GM19025 (cell line): ENCODE measurements around the gene GLIS1.

Experiments used
- ATAC-seq: cut with Tn5 transposase; IDR thresholded peaks from one replicate; pipeline ENCODE4 v1.9.1; 2021; ENCODE audit warnings: mild to moderate bottlenecking, low read depth, moderate library complexity; ENCODE audit not compliant: unreplicated experiment

GLIS1 gene

GRCh38 chr1:53737648-53738204 lies 1.2 kb downstream of the GLIS1 start:
- no peak for ATAC-seq

DNA sequence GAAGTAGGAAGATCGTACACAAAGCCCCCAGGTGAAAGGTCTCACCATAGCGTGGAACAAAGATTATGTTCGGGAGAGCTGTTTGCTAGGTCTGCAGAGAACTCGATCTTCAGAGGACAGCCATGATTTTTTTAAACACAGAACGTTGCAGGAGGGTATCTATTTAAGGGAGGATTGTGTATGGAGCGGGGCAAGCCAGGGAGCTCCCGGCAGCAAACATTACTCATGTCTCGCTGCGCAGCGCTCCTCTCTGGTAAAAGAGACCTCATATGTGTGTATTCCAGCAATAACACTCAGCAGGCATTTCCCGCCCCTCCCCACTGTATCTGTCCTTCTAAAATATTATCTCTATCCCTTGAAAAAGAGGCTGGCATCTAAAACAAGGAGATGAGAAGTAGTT lies 2.7 kb downstream of the GLIS1 start:
- no peak for ATAC-seq

DNA sequence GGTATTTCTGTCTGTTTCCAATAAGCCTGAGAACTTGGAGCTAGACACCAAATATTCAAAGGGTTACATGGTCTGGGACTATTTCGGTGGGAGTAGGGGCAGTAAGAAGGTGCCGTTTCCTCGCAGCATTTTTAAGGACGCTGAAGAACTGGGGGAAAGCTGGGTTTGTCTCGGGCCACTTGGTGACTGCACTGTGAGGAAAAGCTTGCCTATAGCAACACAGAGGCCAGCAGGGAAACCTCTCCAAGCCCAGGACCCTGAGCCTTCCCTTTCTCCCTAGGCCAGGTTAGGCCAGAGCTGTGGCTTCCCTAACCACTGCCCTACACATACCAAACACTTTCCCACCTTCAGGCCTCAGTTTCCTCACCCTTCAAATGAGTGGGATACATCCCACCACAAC lies 3.3 kb downstream of the GLIS1 start:
- no peak for ATAC-seq

DNA sequence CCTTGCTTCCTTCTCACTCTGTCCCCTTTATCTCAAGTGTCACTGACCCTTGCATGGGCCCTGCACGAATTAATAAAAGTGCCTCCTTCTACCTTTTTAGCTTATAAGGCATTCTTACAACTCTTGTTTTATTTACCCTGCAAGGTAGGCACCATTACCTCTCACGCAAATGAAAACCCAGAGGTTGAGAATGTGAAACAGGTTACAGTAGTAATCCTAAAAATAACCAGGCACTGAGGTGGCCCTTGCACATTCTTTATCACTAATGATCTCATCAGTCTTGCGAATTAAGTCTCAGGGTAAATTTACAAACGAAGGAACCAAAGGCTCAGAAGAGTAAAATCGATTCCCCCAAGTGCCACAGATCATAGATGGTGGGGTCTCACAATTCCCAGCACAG lies 3.7 kb downstream of the GLIS1 start:
- ATAC-seq = no peak

- no peak for ATAC-seq
These were observed 4.2 kb downstream of the GLIS1 start for GRCh38 chr1:53734650-53735211.

GRCh38 chr1:53733975-53734649 lies 4.9 kb downstream of the GLIS1 start:
- ATAC-seq = no peak

- no peak for ATAC-seq
These were observed 5.5 kb downstream of the GLIS1 start for GRCh38 chr1:53733447-53733931.

DNA sequence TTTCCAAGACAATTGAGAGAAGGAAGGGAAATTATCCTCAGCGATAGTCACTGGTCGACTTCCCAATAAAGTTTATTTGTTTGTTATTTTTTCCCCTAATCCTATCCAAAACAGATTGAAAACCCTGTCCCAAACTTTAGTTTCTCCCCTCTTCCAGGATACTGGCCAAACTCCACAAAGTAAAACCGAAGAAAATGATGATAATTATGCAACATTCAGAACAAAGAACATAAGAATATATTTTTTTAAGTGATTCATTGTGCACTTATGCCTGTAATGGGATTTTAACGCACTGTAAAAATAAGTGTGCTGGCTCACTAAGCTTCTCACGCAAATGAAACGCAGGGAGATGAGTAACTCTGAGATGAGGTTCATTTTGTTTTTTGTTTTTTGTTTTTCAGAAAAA lies 6.0 kb downstream of the GLIS1 start:
- no peak for ATAC-seq

DNA sequence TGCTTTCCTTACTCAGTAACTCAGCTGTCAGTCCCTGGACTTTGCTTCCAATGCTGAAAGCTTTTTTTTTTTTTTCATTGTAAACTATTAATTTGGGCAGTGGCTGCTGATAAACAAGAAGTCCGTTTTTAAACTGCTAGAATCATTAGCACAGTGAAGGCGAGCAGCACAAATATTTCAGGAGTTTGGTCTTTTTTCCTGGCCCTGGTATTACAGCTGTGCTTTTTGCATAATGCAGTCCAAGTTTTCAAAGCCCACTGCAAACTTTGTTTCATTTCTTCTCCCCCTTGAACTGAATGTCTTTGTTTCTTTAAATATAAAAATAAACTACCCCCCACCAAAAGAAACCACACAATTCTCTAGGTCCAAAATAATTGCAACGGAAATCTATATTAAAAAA lies 6.6 kb downstream of the GLIS1 start:
- no peak for ATAC-seq

- no peak for ATAC-seq
These were observed 7.1 kb downstream of the GLIS1 start for GRCh38 chr1:53731779-53732305.

- ATAC-seq = no peak
These were observed 7.8 kb downstream of the GLIS1 start for GRCh38 chr1:53731043-53731600.

DNA sequence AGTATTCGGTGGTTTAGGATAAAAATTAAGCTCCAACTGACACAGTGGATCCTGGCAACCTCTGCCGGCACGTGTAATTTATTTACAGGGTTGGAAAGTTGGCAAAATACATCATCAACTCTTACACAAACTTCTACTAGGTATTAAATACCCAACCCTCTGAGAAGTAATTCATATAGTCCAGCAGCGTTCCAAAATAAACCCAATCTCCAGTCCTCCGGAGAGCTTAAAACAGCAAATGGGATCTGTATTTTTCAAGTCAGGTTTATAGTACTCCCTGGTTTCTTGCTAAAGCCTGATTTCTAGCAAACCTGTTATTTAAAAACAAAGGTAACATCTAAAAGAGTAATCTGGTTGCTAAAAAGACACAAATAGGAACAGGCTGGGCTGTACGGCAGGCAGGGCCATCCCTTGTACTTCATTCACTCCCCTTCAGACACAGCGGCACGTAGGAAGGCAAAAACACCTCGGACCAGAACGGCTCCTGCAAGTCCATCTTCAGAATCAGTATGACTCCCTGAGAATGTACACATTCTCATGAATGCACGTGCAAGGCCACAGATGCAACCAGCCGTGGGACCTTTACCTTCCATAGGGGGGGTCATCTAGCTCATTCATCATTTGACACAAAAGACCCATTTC lies 8.6 kb downstream of the GLIS1 start:
- ATAC-seq = no peak

GRCh38 chr1:53729456-53730223 lies 9.3 kb downstream of the GLIS1 start:
- no peak for ATAC-seq

DNA sequence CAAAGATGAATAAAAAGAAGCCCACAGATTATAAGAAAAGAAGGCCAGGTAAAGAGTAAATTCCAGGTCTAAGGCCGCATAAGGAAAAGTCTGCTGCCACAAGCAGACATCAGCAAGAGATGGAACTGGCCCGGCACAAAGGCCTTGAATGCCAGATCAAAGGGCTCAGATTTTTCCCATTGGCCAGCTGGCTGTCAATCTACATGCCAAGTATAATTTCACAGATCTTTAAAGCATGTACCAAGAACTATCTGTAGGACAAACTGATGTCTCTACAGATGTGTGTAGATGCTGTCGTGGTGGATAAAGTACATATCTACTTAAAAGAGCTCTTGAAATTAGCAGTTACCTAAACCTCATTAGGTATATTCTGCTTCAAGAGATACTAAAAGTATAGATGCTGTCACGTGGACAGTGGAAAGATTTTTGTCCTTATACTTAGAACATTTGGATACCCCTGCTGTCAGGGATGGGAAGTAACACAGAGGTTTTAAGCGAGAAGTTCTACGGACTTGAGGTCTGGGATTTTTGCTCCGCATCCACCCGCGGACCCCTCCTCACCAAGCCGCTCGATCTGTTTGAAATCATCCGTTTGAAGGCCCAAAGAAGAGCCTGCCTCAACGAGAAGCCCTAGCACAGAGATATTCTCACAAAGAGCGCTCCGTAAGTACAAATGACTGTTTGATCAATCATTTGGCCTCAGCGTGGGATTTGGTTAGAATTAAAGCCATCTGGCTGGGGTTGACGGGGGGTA lies 10.1 kb downstream of the GLIS1 start:
- no peak for ATAC-seq

DNA sequence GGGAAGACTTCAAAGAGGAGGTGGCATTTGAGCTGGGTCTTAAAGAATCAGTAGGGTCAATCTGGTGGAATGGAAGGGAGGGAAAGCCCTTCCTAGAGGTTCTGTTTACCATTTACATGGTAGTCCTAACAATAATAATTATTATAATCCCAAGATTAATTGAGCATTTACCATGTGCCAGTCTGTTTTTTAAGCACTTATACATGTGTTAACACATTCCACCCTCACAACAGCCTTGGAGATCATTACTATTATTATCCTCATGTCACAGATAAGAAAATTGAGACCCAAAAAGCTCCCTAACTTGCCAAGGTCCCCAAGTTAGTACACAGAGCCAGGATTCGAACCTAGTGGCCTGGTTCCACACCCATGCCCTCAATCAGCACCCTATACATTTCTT lies 10.8 kb downstream of the GLIS1 start:
- no peak for ATAC-seq

- no peak for ATAC-seq
These were observed 11.4 kb downstream of the GLIS1 start for GRCh38 chr1:53727461-53728092.

DNA sequence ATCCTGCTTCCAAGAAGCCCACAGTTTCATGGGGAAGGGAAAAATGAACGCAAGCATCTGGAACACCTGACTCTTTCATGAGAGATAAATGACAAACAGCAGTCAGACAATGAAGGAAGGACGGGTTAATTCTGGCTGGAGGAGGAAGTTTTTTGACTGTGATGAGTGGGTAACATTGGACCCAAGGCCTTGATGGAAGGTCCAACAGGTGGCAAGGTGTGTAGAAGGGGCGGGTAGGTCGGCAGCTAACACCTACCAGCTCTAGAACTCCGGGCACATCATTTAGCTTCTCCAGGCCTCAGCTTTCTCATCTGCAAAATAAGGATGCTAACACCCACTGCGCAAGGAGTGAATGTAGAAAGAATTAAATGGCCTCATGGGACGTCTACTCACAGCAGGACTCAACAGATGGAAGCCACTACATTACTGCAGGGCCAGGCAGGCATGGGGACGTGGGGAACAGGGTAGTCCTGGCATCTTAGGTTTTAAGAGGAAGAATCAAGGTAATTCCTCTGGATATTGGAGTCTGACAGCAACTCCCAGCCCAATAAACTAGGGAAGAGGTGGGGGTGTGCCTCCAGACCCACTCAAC lies 12.9 kb downstream of the GLIS1 start:
- no peak for ATAC-seq

DNA sequence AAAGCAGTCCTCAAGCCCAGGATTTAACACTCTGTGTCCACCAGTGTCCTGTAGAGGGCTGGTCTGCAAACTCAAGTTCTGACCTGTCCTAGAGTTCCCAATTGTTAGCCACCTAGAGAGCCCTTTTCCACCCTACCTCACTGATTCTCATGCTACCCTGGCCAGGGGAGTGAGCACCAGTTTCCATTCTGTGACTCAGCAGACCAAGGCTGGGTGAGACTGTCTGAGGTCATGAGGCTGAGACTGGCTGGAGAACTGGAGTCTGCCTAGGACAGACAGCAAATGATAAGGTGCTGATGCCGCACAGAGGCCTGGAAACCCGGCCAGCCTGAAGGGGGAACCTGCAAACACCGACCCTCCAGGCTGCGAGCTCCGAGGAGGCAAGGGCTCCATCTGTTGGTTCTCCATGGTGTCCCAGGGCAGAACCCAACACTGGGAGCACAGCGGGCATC lies 13.7 kb downstream of the GLIS1 start:
- no peak for ATAC-seq

- ATAC-seq = no peak
These were observed 16.9 kb downstream of the GLIS1 start for GRCh38 chr1:53722025-53722424.
